GM18505 (cell line): Measurements from ENCODE around the gene SUGCT.
A peak's percentile ranks its signal among the peaks of the same experiment; 100 is the strongest.

Experiments
- ATAC-seq: cut with Tn5 transposase; IDR thresholded peaks from one replicate; pipeline ENCODE4 v1.9.1; 2021; ENCODE audit not compliant: unreplicated experiment
- POLR2A ChIP-seq: IDR thresholded peaks from 4 replicates; pipeline ENCODE4 v1.6.1; 2011; ENCODE audit warnings: borderline replicate concordance; ENCODE audit not compliant: insufficient read depth, insufficient read length; ENCODE audit errors: extremely low read depth

SUGCT gene

GRCh38 chr7:40538281-40538680 is 403.5 kb downstream of the SUGCT start:
- no peak for TF ChIP-seq POLR2A
- no peak for ATAC-seq

- no peak for ATAC-seq
Observed at GRCh38 chr7:40541336-40541735, 406.5 kb downstream of the SUGCT start.

GRCh38 chr7:40542982-40543741 is 408.4 kb downstream of the SUGCT start:
- no peak for TF ChIP-seq POLR2A
- no peak for ATAC-seq

More at GRCh38 chr7:40541336-40541735, 406.5 kb downstream of the SUGCT start:
- TF ChIP-seq POLR2A = no peak

GRCh38 chr7:40544221-40544723 is 409.5 kb downstream of the SUGCT start:
- no peak for TF ChIP-seq POLR2A
- ATAC-seq = no peak

GRCh38 chr7:40544871-40545303 is 410.1 kb downstream of the SUGCT start:
- TF ChIP-seq POLR2A = no peak
- no peak for ATAC-seq

- no peak for ATAC-seq
- no peak for TF ChIP-seq POLR2A
Observed at GRCh38 chr7:40545739-40546138, 410.9 kb downstream of the SUGCT start.

GRCh38 chr7:40546616-40547501 is 412.1 kb downstream of the SUGCT start:
- no peak for TF ChIP-seq POLR2A
- ATAC-seq = no peak

GRCh38 chr7:40549372-40550039 is 414.7 kb downstream of the SUGCT start:
- TF ChIP-seq POLR2A = no peak
- ATAC-seq = no peak

- no peak for TF ChIP-seq POLR2A
- peak; percentile 91 for ATAC-seq
Observed at GRCh38 chr7:40551685-40552576, 417.1 kb downstream of the SUGCT start.

GRCh38 chr7:40560672-40561071 is 425.9 kb downstream of the SUGCT start:
- ATAC-seq = no peak
- no peak for TF ChIP-seq POLR2A

- ATAC-seq = no peak
- no peak for TF ChIP-seq POLR2A
Observed at GRCh38 chr7:40566879-40567278, 432.1 kb downstream of the SUGCT start.

GRCh38 chr7:40569326-40569725 is 434.5 kb downstream of the SUGCT start:
- no peak for TF ChIP-seq POLR2A
- ATAC-seq = no peak

- no peak for TF ChIP-seq POLR2A
- no peak for ATAC-seq
Observed at GRCh38 chr7:40570223-40570622, 435.4 kb downstream of the SUGCT start.

- no peak for ATAC-seq
Observed at GRCh38 chr7:40571796-40572195, 437.0 kb downstream of the SUGCT start.

More at GRCh38 chr7:40571796-40572195, 437.0 kb downstream of the SUGCT start:
- TF ChIP-seq POLR2A = no peak
